Neural cell (in vitro differentiated cells): ENCODE results near the gene EIF3C.
"Not testable (repeated sequence)": the region's sequence is repeated elsewhere in the genome, so short reads cannot be mapped to it uniquely, and the experiment has no call there.

ENCODE experiments used
- CTCF ChIP-seq: fragments of 450-650 bp; IDR thresholded peaks from 2 replicates; pipeline ENCODE4 v1.5.1; 2014; ENCODE audit warnings: antibody characterized with exemption, mild to moderate bottlenecking, moderate library complexity; ENCODE audit not compliant: poor library complexity, severe bottlenecking
- EP300 ChIP-seq: fragments of 450-650 bp; conservative IDR thresholded peaks from 2 replicates; pipeline ENCODE4 v1.6.1; 2014; ENCODE audit warnings: antibody characterized with exemption, mild to moderate bottlenecking, moderate library complexity; ENCODE audit not compliant: poor library complexity, severe bottlenecking
- EZH2 ChIP-seq: fragments of 200-600, 300-800 bp; shearing (Covaris generic), sonication (generic); IDR thresholded peaks from 2 replicates; pipeline ENCODE4 v1.6.1; 2014; ENCODE audit warnings: antibody characterized with exemption, low read length, borderline replicate concordance, mild to moderate bottlenecking; ENCODE audit not compliant: insufficient read depth, poor library complexity, severe bottlenecking
- POLR2AphosphoS5 ChIP-seq: IDR thresholded peaks from 2 replicates; pipeline ENCODE4 v1.6.1; 2012
- TAF1 ChIP-seq: IDR thresholded peaks from 2 replicates; pipeline ENCODE4 v1.6.1; 2012; ENCODE audit warnings: low read depth
- TF ChIP-seq, protein P1 (sequence below): IDR thresholded peaks from 2 replicates; pipeline ENCODE4 v1.6.1; 2012; ENCODE audit warnings: borderline replicate concordance

- not testable (repeated sequence) for TF ChIP-seq POLR2AphosphoS5, CTCF, TAF1, EP300, EZH2
- TF ChIP-seq, protein P1, sequence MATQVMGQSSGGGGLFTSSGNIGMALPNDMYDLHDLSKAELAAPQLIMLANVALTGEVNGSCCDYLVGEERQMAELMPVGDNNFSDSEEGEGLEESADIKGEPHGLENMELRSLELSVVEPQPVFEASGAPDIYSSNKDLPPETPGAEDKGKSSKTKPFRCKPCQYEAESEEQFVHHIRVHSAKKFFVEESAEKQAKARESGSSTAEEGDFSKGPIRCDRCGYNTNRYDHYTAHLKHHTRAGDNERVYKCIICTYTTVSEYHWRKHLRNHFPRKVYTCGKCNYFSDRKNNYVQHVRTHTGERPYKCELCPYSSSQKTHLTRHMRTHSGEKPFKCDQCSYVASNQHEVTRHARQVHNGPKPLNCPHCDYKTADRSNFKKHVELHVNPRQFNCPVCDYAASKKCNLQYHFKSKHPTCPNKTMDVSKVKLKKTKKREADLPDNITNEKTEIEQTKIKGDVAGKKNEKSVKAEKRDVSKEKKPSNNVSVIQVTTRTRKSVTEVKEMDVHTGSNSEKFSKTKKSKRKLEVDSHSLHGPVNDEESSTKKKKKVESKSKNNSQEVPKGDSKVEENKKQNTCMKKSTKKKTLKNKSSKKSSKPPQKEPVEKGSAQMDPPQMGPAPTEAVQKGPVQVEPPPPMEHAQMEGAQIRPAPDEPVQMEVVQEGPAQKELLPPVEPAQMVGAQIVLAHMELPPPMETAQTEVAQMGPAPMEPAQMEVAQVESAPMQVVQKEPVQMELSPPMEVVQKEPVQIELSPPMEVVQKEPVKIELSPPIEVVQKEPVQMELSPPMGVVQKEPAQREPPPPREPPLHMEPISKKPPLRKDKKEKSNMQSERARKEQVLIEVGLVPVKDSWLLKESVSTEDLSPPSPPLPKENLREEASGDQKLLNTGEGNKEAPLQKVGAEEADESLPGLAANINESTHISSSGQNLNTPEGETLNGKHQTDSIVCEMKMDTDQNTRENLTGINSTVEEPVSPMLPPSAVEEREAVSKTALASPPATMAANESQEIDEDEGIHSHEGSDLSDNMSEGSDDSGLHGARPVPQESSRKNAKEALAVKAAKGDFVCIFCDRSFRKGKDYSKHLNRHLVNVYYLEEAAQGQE = not testable (repeated sequence)
Observed at GRCh38 chr16:28667480-28667879, 43.8 kb upstream of the EIF3C start.
